Left lobe of liver (tissue), 2 donors: Measurements from ENCODE around the gene GNAZ. TPM values are rescaled to one million over a fixed set of nuclear protein-coding genes. Genes with fewer than 3 reads are reported as not detected.
A peak's percentile ranks its signal among the peaks of the same experiment; 100 is the strongest.
"Not testable (repeated sequence)": the region's sequence is repeated elsewhere in the genome, so short reads cannot be mapped to it uniquely, and the experiment has no call there.

Source experiments
- ATAC-seq: fragments of 200-7000 bp; cut with Tn5 transposase; one replicate; pipeline ENCODE4 v1.9.1; 2020; ENCODE audit warnings: mild to moderate bottlenecking, moderate library complexity
- DNase-seq: peaks from one replicate; pipeline ENCODE4 v3.0.0-alpha.2; 2020; ENCODE audit warnings: low spot score
- total RNA-seq: library from RNA; stranded (reverse); gene quantifications from one replicate; pipeline ENCODE4 v1.2.1, GENCODE V29; 2021
- donor health status: DM: no; HTN: no; CAD: no; lungs with moderate emphysema.
- donor health status: DM: no; HTN: yes; CAD: no.

Gene GNAZ
- total RNA-seq, 1 donor from 2014 or later = 0.33 TPM

GRCh38 chr22:23127788-23128187 lies 57.5 kb downstream of the GNAZ start:
- no peak for DNase-seq

GRCh38 chr22:23128269-23129108 lies 58.2 kb downstream of the GNAZ start:
- peak; percentile 66 for DNase-seq
- ATAC-seq = peak; percentile 89

More at GRCh38 chr22:23127788-23128187, 57.5 kb downstream of the GNAZ start:
- ATAC-seq = no peak

DNA sequence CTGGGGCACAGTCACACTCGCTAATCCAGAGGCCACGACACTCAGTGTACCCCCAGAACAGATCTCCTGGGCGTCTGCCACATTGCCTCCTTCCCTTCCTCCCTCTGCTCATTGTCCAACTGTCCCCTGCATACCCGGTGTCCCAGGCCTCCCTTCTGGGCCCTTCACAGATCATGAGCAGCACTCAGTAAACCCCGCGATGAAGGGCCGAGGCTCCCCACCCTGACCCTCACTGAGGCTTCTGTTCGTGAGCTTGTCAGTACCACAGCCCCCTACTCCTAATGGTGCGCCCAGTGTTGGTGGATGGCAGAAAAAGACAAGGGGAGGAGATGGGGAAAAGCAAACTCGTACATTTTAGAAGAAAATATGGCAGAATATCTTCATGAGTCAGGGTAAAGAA lies 58.8 kb downstream of the GNAZ start:
- no peak for ATAC-seq
- no peak for DNase-seq

- DNase-seq = no peak
- ATAC-seq = no peak
Measured at GRCh38 chr22:23130697-23131096, 60.4 kb downstream of the GNAZ start.

DNA sequence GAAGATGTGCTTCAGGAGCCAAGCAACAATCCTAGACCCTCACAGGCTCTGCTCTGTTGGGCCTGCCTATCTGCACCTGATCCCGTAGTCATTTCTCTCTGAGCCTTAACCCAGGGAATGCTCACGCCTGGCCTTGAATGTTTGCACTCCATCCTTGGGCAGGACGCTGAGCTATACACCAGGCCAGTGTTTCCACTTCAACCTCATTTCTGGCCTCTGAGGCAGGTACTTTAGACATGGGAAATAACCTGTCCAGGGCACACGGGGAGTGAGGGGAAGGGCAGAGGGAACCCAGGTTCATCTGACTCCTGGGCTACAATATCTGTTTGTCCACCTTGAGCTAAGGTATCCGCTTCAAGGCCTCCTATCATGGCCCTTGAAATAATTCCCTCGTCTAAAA lies 61.6 kb downstream of the GNAZ start:
- ATAC-seq = no peak
- DNase-seq = no peak

- DNase-seq = no peak
- no peak for ATAC-seq
Measured at GRCh38 chr22:23132376-23133091, 62.2 kb downstream of the GNAZ start.

- DNase-seq (no peak), ATAC-seq (no peak)
Measured at GRCh38 chr22:23133922-23134321, 63.6 kb downstream of the GNAZ start.

DNA sequence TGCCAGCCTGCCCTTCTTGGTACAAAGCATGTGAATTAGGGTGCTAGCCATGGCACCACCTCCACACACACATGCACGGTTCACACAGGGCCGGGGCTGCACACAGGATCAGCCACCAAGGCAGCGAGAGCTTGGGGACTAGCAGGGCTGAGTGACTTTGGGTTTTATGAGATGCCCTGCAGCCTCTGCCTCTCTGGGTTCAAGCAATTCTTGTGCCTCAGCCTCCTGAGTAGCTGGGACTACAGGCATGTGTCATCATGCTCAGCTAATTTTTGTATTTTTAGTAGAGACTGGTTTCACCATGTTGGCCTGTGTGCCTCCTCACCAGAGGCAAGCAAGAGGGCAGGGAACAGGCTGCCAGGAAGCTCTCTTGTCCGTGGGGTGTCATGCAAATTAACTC lies 66.7 kb downstream of the GNAZ start:
- not testable (repeated sequence) for DNase-seq

DNA sequence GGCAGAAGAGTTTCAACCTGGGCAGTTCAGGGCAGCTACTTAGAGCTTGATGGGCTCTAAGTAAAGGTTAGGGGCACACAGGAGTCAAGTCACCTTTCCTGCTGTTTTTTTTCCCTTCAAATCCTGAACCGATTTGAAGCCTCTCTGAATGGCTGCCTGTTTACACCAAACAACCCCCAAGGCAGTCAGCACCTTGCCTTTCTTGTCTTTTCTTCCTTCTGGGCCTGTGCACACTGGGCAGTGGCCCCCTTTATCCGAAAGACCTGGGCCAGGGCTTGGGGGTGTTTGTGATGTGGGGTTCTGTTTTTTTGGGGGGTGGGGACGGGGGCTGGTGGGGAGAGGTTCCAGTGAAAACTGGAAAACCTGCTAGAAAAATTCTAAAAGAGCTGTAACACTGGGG lies 67.1 kb downstream of the GNAZ start:
- ATAC-seq = no peak
- DNase-seq = no peak

More for the DNA sequence above, 66.7 kb downstream of the GNAZ start:
- not testable (repeated sequence) for ATAC-seq

- no peak for ATAC-seq
- DNase-seq = no peak
Measured at GRCh38 chr22:23137905-23138561, 67.7 kb downstream of the GNAZ start.

GRCh38 chr22:23138584-23139435 lies 68.5 kb downstream of the GNAZ start:
- no peak for ATAC-seq
- DNase-seq = no peak

- ATAC-seq (no peak), DNase-seq (no peak)
Measured at GRCh38 chr22:23140385-23140784, 70.1 kb downstream of the GNAZ start.

DNA sequence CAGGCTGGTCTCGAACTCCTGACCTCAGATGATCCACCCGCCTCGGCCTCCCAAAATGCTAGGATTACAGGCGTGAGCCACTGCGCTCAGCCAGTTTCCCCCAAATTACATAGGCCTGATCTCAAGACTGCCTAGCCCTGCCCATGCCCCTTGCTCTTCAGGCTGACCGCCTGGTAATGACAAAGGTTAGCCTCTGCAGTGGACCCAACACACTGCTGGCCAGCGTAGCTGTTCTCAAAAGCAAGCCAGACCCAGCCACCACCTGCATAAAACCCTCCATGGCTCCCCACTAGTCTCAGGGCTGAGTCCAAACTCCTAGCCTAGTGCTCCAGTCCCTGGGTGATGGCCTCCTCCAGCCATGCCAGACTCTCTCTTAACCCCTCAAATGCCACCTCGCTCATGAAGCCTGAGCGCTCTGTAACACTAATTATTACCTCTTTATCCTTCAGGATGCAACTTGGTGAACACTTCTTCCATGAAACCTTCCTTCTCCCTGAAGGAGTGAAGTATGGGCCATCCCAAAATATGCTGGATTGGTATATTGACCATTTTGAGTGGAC lies 72.3 kb downstream of the GNAZ start:
- DNase-seq (no peak), ATAC-seq (peak; percentile 27)

- ATAC-seq (no peak), DNase-seq (no peak)
Measured at GRCh38 chr22:23143119-23143518, 72.8 kb downstream of the GNAZ start.

DNA sequence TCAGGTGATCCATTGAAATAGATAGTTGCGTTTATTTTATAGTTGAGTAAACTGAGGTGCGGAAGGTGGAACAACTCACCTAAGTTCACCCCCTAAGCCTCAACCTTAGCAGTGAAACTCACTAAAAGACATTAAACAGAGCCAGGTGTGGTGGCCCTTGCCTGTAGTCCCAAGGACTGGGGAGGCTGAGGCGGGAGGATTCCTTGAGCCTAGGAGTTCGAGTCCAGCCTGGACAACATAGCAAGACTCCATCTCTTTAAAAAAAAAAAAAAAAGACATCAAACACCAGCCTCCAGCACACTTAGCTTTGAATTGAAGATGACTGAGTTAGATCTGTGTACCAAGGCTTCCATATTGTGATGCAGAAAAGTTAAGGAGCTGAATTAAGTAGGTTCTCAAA lies 74.1 kb downstream of the GNAZ start:
- no peak for DNase-seq
- ATAC-seq = no peak

DNA sequence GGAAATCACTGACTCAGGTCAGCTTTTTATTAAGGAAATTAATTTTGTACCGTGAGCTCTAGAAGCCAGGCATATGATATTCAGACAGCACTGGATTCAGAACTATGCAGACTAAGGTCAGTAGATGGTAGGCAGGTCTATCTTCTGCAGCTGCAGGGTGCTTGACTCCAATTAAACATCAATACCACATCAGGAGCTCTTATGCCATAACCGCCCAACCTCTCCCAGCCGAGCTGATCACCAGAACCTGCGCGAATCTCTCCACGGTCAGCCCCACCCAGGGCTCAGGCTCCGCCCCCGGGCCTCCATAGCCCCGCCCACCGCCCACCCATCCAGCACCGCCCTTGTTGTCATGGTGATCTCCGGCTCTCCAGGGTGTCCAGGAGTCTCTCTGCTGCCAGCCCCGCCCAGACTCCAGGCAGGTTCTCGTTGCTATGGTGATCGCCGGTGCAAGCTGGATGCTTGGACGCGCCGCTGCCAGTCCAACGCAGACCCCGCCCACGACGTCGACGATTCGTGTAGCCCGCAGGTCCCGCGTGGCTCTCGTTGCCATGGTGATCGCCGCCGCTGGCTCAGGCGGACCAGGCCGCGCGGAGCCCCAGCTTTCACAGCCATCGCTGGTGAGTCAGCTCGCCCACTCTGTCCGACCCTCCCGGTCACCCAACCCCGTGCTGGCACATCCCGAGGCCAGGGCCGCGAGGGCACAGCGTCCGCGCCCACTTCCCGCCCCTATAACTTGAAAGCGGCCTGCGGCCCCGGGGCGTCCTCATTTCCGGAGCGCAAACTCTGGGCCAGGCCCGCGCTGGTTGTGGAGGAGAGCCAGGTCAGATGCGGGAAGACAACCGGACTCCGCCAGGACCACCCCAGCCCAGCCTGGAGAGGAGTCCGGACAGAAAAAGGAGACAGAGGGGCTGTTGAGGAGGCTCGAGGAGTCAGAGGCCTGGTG lies 74.9 kb downstream of the GNAZ start, which contains the start of gene RAB36:
Gene RAB36, plus strand, starts transcription at position 546 of the 946 bp plus-strand sequence. CDS start 1,140 bp downstream, outside the sequence.
- peak; percentile 93 for DNase-seq
- peak; percentile 74 for ATAC-seq

DNA sequence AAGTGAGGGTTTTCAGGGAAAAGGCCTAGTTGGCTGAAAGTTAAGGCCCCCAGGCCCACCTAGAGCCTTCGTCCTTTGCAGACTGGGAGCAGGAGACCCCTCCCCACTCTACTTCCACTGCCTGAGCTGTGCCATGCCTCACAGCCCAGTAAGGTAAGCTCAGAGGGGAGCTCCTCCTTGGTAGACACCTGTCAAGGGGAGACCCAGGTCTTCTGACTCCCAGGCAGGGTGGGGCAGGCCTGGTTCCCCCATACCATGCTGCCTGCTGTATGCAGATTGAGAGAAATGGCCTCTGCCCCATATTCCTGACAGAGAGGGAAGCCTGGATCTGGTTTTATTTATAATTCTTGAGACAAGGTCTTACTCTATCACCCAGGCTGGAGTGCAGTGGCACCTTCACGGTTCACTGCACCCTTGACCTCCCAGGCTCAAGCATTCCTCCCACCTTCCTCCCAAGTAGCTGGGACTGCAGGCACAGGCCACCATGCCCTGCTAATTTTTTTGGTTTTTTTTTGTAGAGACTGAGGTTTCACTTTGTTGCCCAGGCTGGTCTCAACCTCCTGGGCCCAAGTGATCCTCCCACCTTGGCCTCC lies 75.7 kb downstream of the GNAZ start:
- no peak for DNase-seq
- no peak for ATAC-seq

DNA sequence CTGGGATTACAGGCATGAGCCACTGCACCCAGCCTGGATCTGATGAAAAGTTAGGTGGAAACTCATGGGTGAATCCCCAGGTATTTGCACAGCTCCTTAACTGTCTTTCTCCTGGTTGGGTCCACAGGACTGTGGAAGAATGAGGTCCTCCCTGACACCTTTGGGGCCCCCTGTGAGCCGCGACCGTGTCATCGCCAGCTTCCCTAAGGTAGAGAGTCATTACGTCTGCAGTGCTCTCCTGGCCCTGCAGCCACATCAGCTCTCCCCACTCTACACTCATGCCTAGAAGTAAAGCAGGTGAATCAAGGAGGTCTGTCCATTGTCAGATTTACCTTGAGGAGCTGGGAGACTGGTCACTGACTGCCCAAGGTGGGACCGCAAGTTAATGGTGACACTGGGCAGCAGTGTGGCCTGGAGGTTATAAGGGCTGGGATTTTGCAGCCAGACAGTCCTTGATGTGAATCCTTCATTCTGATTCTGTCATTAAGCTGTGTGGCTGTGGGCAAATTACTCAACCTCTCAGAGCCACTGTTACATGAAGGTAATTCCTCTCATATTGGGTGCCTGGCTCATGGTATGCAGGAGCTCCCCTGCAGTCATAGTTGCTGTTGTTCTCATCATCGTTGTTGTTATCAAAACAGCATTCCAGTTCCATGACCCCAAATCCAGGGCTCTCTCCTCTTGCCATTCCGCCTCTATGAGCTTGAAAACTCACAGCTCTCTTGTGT lies 76.3 kb downstream of the GNAZ start:
- no peak for ATAC-seq
- DNase-seq = no peak
